Measurements from ENCODE around the gene KIAA0825. TPM values are rescaled to one million over a fixed set of nuclear protein-coding genes. Genes with fewer than 3 reads are reported as not detected.

KIAA0825 gene
- total RNA-seq, 1 experiment from 2014 or later = 0.07 TPM

- H3K4me3 ChIP-seq (ENCODE audit: low read length) = no peak overlapping the region
- H3K79me2 ChIP-seq (ENCODE audit: low read length) = no peaks in the 10 kb centered on the region
- POLR2A ChIA-PET (ENCODE audit: unreplicated experiment) = no interaction called here
- H3K36me3 ChIP-seq (ENCODE audit: low read depth, low read length) = no peaks in the 10 kb centered on the region
- H3K9ac ChIP-seq (ENCODE audit: low read length) = no peak overlapping the region
- BruUV-seq (replicated peaks) = no TSS peak
- DNase-seq (no peak), ATAC-seq (no peak)
- no peaks in the 10 kb centered on the region for H3K9me3 ChIP-seq (ENCODE audit: low read length)
- no peaks in the 10 kb centered on the region for H3K9me2 ChIP-seq (replicated peaks; ENCODE audit: low read length)
- no peaks in the 10 kb centered on the region for H3F3A ChIP-seq (ENCODE audit: low read length, unreplicated experiment)
- no peak overlapping the region for H3K27ac ChIP-seq (ENCODE audit: low read length)
- intact Hi-C loops (cut with micrococcal nuclease) = no loop called here
- no peaks in the 10 kb centered on the region for H4K20me1 ChIP-seq (ENCODE audit: low read length)
- H2AFZ ChIP-seq (ENCODE audit: low read length) = no peak overlapping the region
- H3K27me3 ChIP-seq (ENCODE audit: low read length) = no peaks in the 10 kb centered on the region
- TF ChIP-seq EZH2phosphoT487 (IDR thresholded peaks at IDR 0.05; ENCODE audit: borderline replicate concordance, low read length) (no peak), EZH2 (IDR thresholded peaks at IDR 0.05; ENCODE audit: low read length, unreplicated experiment) (no peak)
- TF ChIP-seq, protein P1, sequence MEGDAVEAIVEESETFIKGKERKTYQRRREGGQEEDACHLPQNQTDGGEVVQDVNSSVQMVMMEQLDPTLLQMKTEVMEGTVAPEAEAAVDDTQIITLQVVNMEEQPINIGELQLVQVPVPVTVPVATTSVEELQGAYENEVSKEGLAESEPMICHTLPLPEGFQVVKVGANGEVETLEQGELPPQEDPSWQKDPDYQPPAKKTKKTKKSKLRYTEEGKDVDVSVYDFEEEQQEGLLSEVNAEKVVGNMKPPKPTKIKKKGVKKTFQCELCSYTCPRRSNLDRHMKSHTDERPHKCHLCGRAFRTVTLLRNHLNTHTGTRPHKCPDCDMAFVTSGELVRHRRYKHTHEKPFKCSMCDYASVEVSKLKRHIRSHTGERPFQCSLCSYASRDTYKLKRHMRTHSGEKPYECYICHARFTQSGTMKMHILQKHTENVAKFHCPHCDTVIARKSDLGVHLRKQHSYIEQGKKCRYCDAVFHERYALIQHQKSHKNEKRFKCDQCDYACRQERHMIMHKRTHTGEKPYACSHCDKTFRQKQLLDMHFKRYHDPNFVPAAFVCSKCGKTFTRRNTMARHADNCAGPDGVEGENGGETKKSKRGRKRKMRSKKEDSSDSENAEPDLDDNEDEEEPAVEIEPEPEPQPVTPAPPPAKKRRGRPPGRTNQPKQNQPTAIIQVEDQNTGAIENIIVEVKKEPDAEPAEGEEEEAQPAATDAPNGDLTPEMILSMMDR (conservative IDR thresholded peaks at IDR 0.05; ENCODE audit: low read depth, low read length) = no peak
- no peaks in the 10 kb centered on the region for H3K4me1 ChIP-seq (ENCODE audit: insufficient read depth, low read length)
- H3K4me2 ChIP-seq (ENCODE audit: low read length) = no peak overlapping the region
- CTCF ChIA-PET = no interaction called here
Measured at GRCh38 chr5:94353605-94354004, 264.8 kb downstream of the KIAA0825 start.

DNA sequence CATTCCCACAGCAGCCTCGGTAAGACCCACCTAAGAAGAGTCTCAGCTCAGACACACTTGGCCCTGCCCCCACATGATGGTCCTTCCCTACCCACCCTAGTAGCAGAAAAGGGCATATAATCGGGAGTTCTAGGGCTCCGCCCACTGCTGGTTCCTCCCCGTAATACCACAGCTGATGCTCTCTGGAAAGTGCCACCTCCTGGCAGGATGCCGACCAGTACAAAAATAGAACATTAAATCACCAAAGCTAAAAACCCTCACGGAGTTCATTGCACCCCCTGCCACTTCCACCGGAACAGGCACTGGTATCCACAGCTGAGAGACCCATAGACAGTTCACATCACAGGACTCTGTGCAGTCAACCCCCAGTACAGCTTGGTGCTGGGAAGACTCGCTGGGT lies 271.3 kb downstream of the KIAA0825 start:
- ATAC-seq (no peak), DNase-seq (no peak)
- no peak for TF ChIP-seq EZH2phosphoT487 (IDR thresholded peaks at IDR 0.05; ENCODE audit: borderline replicate concordance, low read length)
- TF ChIP-seq, protein P1 (conservative IDR thresholded peaks at IDR 0.05; ENCODE audit: low read depth, low read length) = no peak
- TF ChIP-seq EZH2 (IDR thresholded peaks at IDR 0.05; ENCODE audit: low read length, unreplicated experiment) = no peak
- Histone ChIP-seq H3F3A (ENCODE audit: low read length, unreplicated experiment) (no peaks in the 10 kb centered on the region), H2AFZ (ENCODE audit: low read length) (no peak overlapping the region), H3K27me3 (ENCODE audit: low read length) (no peaks in the 10 kb centered on the region), H3K9ac (ENCODE audit: low read length) (no peak overlapping the region), H4K20me1 (ENCODE audit: low read length) (no peaks in the 10 kb centered on the region), H3K9me2 (replicated peaks; ENCODE audit: low read length) (no peaks in the 10 kb centered on the region), H3K4me2 (ENCODE audit: low read length) (no peak overlapping the region), H3K4me1 (ENCODE audit: insufficient read depth, low read length) (no peaks in the 10 kb centered on the region), H3K36me3 (ENCODE audit: low read depth, low read length) (no peaks in the 10 kb centered on the region), H3K27ac (ENCODE audit: low read length) (no peak overlapping the region), H3K9me3 (ENCODE audit: low read length) (no peaks in the 10 kb centered on the region), H3K79me2 (ENCODE audit: low read length) (no peaks in the 10 kb centered on the region), H3K4me3 (ENCODE audit: low read length) (no peak overlapping the region)
- ChIA-PET POLR2A (ENCODE audit: unreplicated experiment) (no interaction called here), CTCF (no interaction called here)
- intact Hi-C loops (cut with micrococcal nuclease) = no loop called here
- no TSS peak for BruUV-seq (replicated peaks)

DNA sequence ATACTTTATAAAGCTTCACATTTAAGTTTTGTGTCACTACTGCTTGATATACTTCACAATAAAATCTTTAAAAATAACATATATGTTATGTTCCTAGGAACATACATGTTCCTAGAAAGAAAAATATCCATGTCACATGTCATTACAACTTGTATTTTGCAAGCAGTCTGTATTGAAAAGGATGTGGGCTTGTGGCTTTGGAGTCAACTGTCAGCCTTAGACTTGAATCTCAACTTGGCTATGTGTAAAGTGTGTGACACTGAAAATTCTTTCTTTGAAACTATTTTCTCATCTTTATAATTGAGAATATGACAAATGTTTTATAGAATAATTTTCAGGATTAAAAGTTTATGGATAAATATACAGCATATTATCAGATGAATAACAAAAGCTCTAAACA lies 273.1 kb downstream of the KIAA0825 start:
- Histone ChIP-seq H3K79me2 (ENCODE audit: low read length) (no peaks in the 10 kb centered on the region), H4K20me1 (ENCODE audit: low read length) (no peaks in the 10 kb centered on the region), H3K9me3 (ENCODE audit: low read length) (no peaks in the 10 kb centered on the region), H3K9me2 (replicated peaks; ENCODE audit: low read length) (no peaks in the 10 kb centered on the region), H3K4me1 (ENCODE audit: insufficient read depth, low read length) (no peaks in the 10 kb centered on the region), H3K4me2 (ENCODE audit: low read length) (no peak overlapping the region), H2AFZ (ENCODE audit: low read length) (no peak overlapping the region), H3K27ac (ENCODE audit: low read length) (no peak overlapping the region), H3K9ac (ENCODE audit: low read length) (no peak overlapping the region), H3K27me3 (ENCODE audit: low read length) (no peaks in the 10 kb centered on the region), H3F3A (ENCODE audit: low read length, unreplicated experiment) (no peaks in the 10 kb centered on the region), H3K36me3 (ENCODE audit: low read depth, low read length) (no peaks in the 10 kb centered on the region), H3K4me3 (ENCODE audit: low read length) (no peak overlapping the region)
- BruUV-seq (replicated peaks) = no TSS peak
- TF ChIP-seq, protein P1 (conservative IDR thresholded peaks at IDR 0.05; ENCODE audit: low read depth, low read length) = no peak
- TF ChIP-seq EZH2phosphoT487 (IDR thresholded peaks at IDR 0.05; ENCODE audit: borderline replicate concordance, low read length) (no peak), EZH2 (IDR thresholded peaks at IDR 0.05; ENCODE audit: low read length, unreplicated experiment) (no peak)
- intact Hi-C loops (cut with micrococcal nuclease) = no loop called here
- CTCF ChIA-PET = no interaction called here
- DNase-seq (no peak), ATAC-seq (no peak)
- POLR2A ChIA-PET (ENCODE audit: unreplicated experiment) = no interaction called here

Measured in PC-3 (cell line).